Adrenal gland (tissue), 5 donors: ENCODE results near the gene CKMT1A.
"Not testable (repeated sequence)": the region's sequence is repeated elsewhere in the genome, so short reads cannot be mapped to it uniquely, and the experiment has no call there.

Source experiments
- CTCF ChIP-seq, 6 experiments: fragments of 450-650 bp in 4 of 6; fragments of 200-600 bp in 2 of 6; sonication (generic) in 1 of 6; IDR thresholded peaks; 1 replicate in 5 of 6; 2 replicates in 1 of 6; pipeline versions ENCODE4 v1.5.1 to v1.8.0; 2016 to 2021; ENCODE audit warnings: antibody characterized with exemption in 6 of 6, mild to moderate bottlenecking in 2 of 6, moderate library complexity in 1 of 6
- POLR2A ChIP-seq, 2 donors: fragments of 450-650 bp; IDR thresholded peaks; one replicate each; pipeline ENCODE4 v1.6.1; 2017; ENCODE audit warnings: antibody characterized with exemption in 2 of 2, mild to moderate bottlenecking in 2 of 2, moderate library complexity in 1 of 2
- donor health status: DM: no; HTN: no; CAD: no.

GRCh38 chr15:43649430-43649926 is 44.2 kb upstream of the CKMT1A start:
- not testable (repeated sequence) for TF ChIP-seq POLR2A, CTCF (IDR thresholded peaks at IDR 0.05)
